Neuronal stem cell (in vitro differentiated cells): ENCODE measurements around the gene TMEM176B.
A peak's percentile ranks its signal among the peaks of the same experiment; 100 is the strongest.

Experiments used
- DNase-seq: peaks from one replicate; pipeline ENCODE4 v3.0.0-alpha.2; 2013; ENCODE audit warnings: low spot score
- H2AFZ ChIP-seq: one replicate; pipeline ENCODE4 v1.6.1; 2013; ENCODE audit warnings: mild to moderate bottlenecking, low read length, inconsistent platforms
- H2AK5ac ChIP-seq: 2 replicates; pipeline ENCODE4 v1.6.1; 2013; ENCODE audit warnings: low read depth, mild to moderate bottlenecking, inconsistent platforms, low read length, moderate library complexity, mixed read lengths
- H2BK120ac ChIP-seq: 2 replicates; pipeline ENCODE4 v1.6.1; 2013; ENCODE audit warnings: low read depth, mild to moderate bottlenecking, inconsistent platforms, low read length, moderate library complexity, mixed read lengths
- H2BK12ac ChIP-seq: one replicate; pipeline ENCODE4 v1.6.1; 2013; ENCODE audit warnings: low read length, inconsistent platforms
- H2BK15ac ChIP-seq: 2 replicates; pipeline ENCODE4 v1.6.1; 2013; ENCODE audit warnings: mild to moderate bottlenecking, low read length, inconsistent platforms, mixed read lengths
- H2BK5ac ChIP-seq: one replicate; pipeline ENCODE4 v1.6.1; 2013; ENCODE audit warnings: inconsistent platforms, mild to moderate bottlenecking, low read length, moderate library complexity
- H3K14ac ChIP-seq: one replicate; pipeline ENCODE4 v1.6.1; 2013; ENCODE audit warnings: low read length, inconsistent platforms
- H3K18ac ChIP-seq: 2 replicates; pipeline ENCODE4 v1.6.1; 2013; ENCODE audit warnings: low read length, inconsistent platforms
- H3K23ac ChIP-seq: 2 replicates; pipeline ENCODE4 v1.6.1; 2013; ENCODE audit warnings: low read depth, mild to moderate bottlenecking, mixed read lengths, low read length, inconsistent platforms; ENCODE audit not compliant: poor library complexity
- H3K27ac ChIP-seq: replicated peaks from 3 replicates; pipeline ENCODE4 v1.5.1; 2013; ENCODE audit warnings: low read length, inconsistent platforms
- H3K27me3 ChIP-seq, 3 experiments: 2 replicates each; pipeline ENCODE4 v1.6.1; 2013; ENCODE audit warnings: low read length in 3 of 3, mild to moderate bottlenecking in 2 of 3, inconsistent platforms in 1 of 3, low read depth in 1 of 3, mixed read lengths in 1 of 3, moderate library complexity in 1 of 3; ENCODE audit not compliant: control insufficient read depth in 3 of 3, insufficient read depth in 3 of 3
- H3K36me3 ChIP-seq, 2 donors: replicated peaks in 1 of 2; 2 replicates each; pipeline ENCODE4 v1.6.1; 2013; ENCODE audit warnings: low read length in 2 of 2; ENCODE audit not compliant: control insufficient read depth in 2 of 2, insufficient read depth in 2 of 2
- H3K4ac ChIP-seq: 2 replicates; pipeline ENCODE4 v1.6.1; 2013; ENCODE audit warnings: inconsistent platforms, mild to moderate bottlenecking, low read length, moderate library complexity
- H3K4me1 ChIP-seq, 2 donors: 1 replicate in 1 of 2; 2 replicates in 1 of 2; pipeline ENCODE4 v1.6.1; 2013; ENCODE audit warnings: low read length in 2 of 2, low read depth in 1 of 2; ENCODE audit not compliant: control insufficient read depth in 2 of 2, insufficient read depth in 1 of 2
- H3K4me2 ChIP-seq: one replicate; pipeline ENCODE4 v1.6.1; 2013; ENCODE audit warnings: mild to moderate bottlenecking, low read length, inconsistent platforms; ENCODE audit not compliant: insufficient read depth, poor library complexity, severe bottlenecking
- H3K4me3 ChIP-seq, 2 donors: 2 replicates each; pipeline ENCODE4 v1.5.1; 2013; ENCODE audit warnings: low read length in 2 of 2, mild to moderate bottlenecking in 2 of 2, inconsistent platforms in 1 of 2, moderate library complexity in 1 of 2
- H3K79me1 ChIP-seq: one replicate; pipeline ENCODE4 v1.6.1; 2013; ENCODE audit warnings: low read depth, mild to moderate bottlenecking, inconsistent platforms, low read length, moderate library complexity
- H3K9ac ChIP-seq: one replicate; pipeline ENCODE4 v1.6.1; 2013; ENCODE audit warnings: mild to moderate bottlenecking, low read depth, low read length, inconsistent platforms; ENCODE audit not compliant: poor library complexity
- H3K9me3 ChIP-seq, 2 donors: replicated peaks in 1 of 2; 2 replicates each; pipeline versions ENCODE3 to v1.6.1; 2013; ENCODE audit warnings: low read length in 2 of 2, mild to moderate bottlenecking in 2 of 2, inconsistent platforms in 1 of 2, low read depth in 1 of 2, mixed read lengths in 1 of 2, moderate library complexity in 1 of 2; ENCODE audit not compliant: control insufficient read depth in 2 of 2, insufficient read depth in 1 of 2
- H4K8ac ChIP-seq: one replicate; pipeline ENCODE4 v1.6.1; 2013; ENCODE audit warnings: low read depth, mild to moderate bottlenecking, inconsistent platforms, low read length, moderate library complexity
- H4K91ac ChIP-seq: one replicate; pipeline ENCODE4 v1.6.1; 2013; ENCODE audit warnings: low read length, low read depth, mild to moderate bottlenecking, inconsistent platforms; ENCODE audit not compliant: poor library complexity
- WGBS, 2 donors: extraction: QIAGEN DNeasy Blood & Tissue Kit; methylation state at CpG; one replicate each; pipeline ENCODE4 v1.1.7; 2013; ENCODE audit warnings: missing lambda C conversion rate in 2 of 2, mixed read lengths in 1 of 2; ENCODE audit not compliant: insufficient read length in 2 of 2, insufficient replicate concordance in 1 of 2; ENCODE audit errors: extremely low coverage in 2 of 2; 5-methylcytosine and 5-hydroxymethylcytosine counted together

Gene TMEM176B

GRCh38 chr7:150831851-150832250 is 31.7 kb upstream of the TMEM176B start:
- H2AK5ac ChIP-seq, result no peak overlapping the region
- H4K91ac ChIP-seq, result no peak overlapping the region
- H2AFZ ChIP-seq, result no peak overlapping the region
- H3K18ac ChIP-seq, result no peak overlapping the region
- H3K4me1 ChIP-seq, result peaks cover 0 to 5% of the 10 kb centered on the region in 2 donors
- no peak overlapping the region for H3K4ac ChIP-seq
- H3K23ac ChIP-seq, result no peak overlapping the region
- no peak overlapping the region for H3K4me3 ChIP-seq
- H3K9ac ChIP-seq, result no peak overlapping the region
- no peaks in the 10 kb centered on the region for H3K9me3 ChIP-seq
- no peak overlapping the region for H2BK15ac ChIP-seq
- H2BK5ac ChIP-seq, result no peak overlapping the region
- no peaks in the 10 kb centered on the region for H3K36me3 ChIP-seq
- H3K14ac ChIP-seq, result no peak overlapping the region
- WGBS, 2 donors, result no CpG with 5 or more reads among the region's 1 CpG
- H3K27ac ChIP-seq, result no peak overlapping the region
- no peak for DNase-seq
- no peak overlapping the region for H4K8ac ChIP-seq
- H2BK12ac ChIP-seq, result no peak overlapping the region
- H3K27me3 ChIP-seq, result peaks cover 0 to 4% (median 0%) of the 10 kb centered on the region in 3 experiments
- H3K79me1 ChIP-seq, result no peaks in the 10 kb centered on the region
- no peak overlapping the region for H3K4me2 ChIP-seq
- no peak overlapping the region for H2BK120ac ChIP-seq

GRCh38 chr7:150830937-150831336 is 30.8 kb upstream of the TMEM176B start:
- Histone ChIP-seq H3K4me3 (peak overlapping the region in 1 of 2 donors; percentile 35), H2AK5ac (no peak overlapping the region), H3K79me1 (no peaks in the 10 kb centered on the region), H3K23ac (no peak overlapping the region), H3K18ac (no peak overlapping the region), H2AFZ (no peak overlapping the region), H2BK15ac (no peak overlapping the region), H3K4ac (no peak overlapping the region), H2BK5ac (no peak overlapping the region), H3K27me3 (no peaks in the 10 kb centered on the region), H4K8ac (no peak overlapping the region), H3K4me1 (peaks cover 0 to 5% of the 10 kb centered on the region in 2 donors), H3K9me3 (no peaks in the 10 kb centered on the region), H4K91ac (no peak overlapping the region), H2BK12ac (no peak overlapping the region), H3K27ac (no peak overlapping the region), H3K36me3 (no peaks in the 10 kb centered on the region), H3K4me2 (no peak overlapping the region), H3K14ac (no peak overlapping the region), H2BK120ac (no peak overlapping the region), H3K9ac (no peak overlapping the region)
- DNase-seq, result no peak
- no CpG with 5 or more reads among the region's 1 CpG for WGBS, 2 donors

- H2BK12ac ChIP-seq, result no peak overlapping the region
- H4K91ac ChIP-seq, result no peak overlapping the region
- H3K14ac ChIP-seq, result no peak overlapping the region
- H2AFZ ChIP-seq, result no peak overlapping the region
- H3K4me1 ChIP-seq, result peaks cover 0 to 5% of the 10 kb centered on the region in 2 donors
- H3K9ac ChIP-seq, result no peak overlapping the region
- DNase-seq, result no peak
- no CpG with 5 or more reads among the region's 1 CpG for WGBS, 2 donors
- H3K79me1 ChIP-seq, result no peaks in the 10 kb centered on the region
- no peak overlapping the region for H2BK120ac ChIP-seq
- H3K23ac ChIP-seq, result no peak overlapping the region
- H2BK5ac ChIP-seq, result no peak overlapping the region
- no peak overlapping the region for H2AK5ac ChIP-seq
- no peaks in the 10 kb centered on the region for H3K9me3 ChIP-seq
- no peak overlapping the region for H3K4me2 ChIP-seq
- H3K4ac ChIP-seq, result no peak overlapping the region
- H3K27me3 ChIP-seq, result no peaks in the 10 kb centered on the region
- H3K36me3 ChIP-seq, result no peaks in the 10 kb centered on the region
- H3K4me3 ChIP-seq, result no peak overlapping the region
- no peak overlapping the region for H3K27ac ChIP-seq
- H2BK15ac ChIP-seq, result no peak overlapping the region
- H3K18ac ChIP-seq, result no peak overlapping the region
- H4K8ac ChIP-seq, result no peak overlapping the region
Measured at GRCh38 chr7:150829426-150829825, 29.3 kb upstream of the TMEM176B start.

- Histone ChIP-seq H3K79me1 (no peaks in the 10 kb centered on the region), H3K14ac (no peak overlapping the region), H4K91ac (no peak overlapping the region), H3K27ac (no peak overlapping the region), H3K4me1 (peaks cover 0 to 5% of the 10 kb centered on the region in 2 donors), H2AFZ (no peak overlapping the region), H3K4ac (no peak overlapping the region), H2BK15ac (no peak overlapping the region), H2BK5ac (no peak overlapping the region), H2AK5ac (no peak overlapping the region), H3K27me3 (no peaks in the 10 kb centered on the region), H2BK120ac (no peak overlapping the region), H3K9me3 (no peaks in the 10 kb centered on the region), H3K4me2 (no peak overlapping the region), H3K23ac (no peak overlapping the region), H3K4me3 (no peak overlapping the region), H4K8ac (no peak overlapping the region), H3K36me3 (no peaks in the 10 kb centered on the region), H2BK12ac (no peak overlapping the region), H3K9ac (no peak overlapping the region), H3K18ac (no peak overlapping the region)
- no CpG with 5 or more reads among the region's 2 CpGs for WGBS, 2 donors
- no peak for DNase-seq
Measured at GRCh38 chr7:150828384-150828783, 28.2 kb upstream of the TMEM176B start.
